T-helper 2 cell treated with Interferon-gamma antibody and Interleukin-4, amounts not matched to agents 5 μg/mL and 100 μg/mL, for 36 hours (primary cell): ENCODE measurements around the gene ANKRD13D.

ENCODE experiments used
- DNase-seq: peaks from one replicate; pipeline ENCODE4 v3.0.0; 2021; ENCODE audit warnings: low spot score
- H3K27ac Mint-ChIP-seq: one replicate; pipeline ENCODE4 v1.8.0; 2021; ENCODE audit warnings: mild to moderate bottlenecking, mixed read lengths
- H3K27me3 Mint-ChIP-seq: one replicate; pipeline ENCODE4 v1.8.0; 2021; ENCODE audit warnings: low read depth, mixed read lengths
- H3K36me3 Mint-ChIP-seq: one replicate; pipeline ENCODE4 v1.8.0; 2021; ENCODE audit warnings: low read depth, mixed read lengths
- H3K4me1 Mint-ChIP-seq: one replicate; pipeline ENCODE4 v1.8.0; 2021; ENCODE audit warnings: low read depth, mixed read lengths
- H3K4me3 Mint-ChIP-seq: one replicate; pipeline ENCODE4 v1.8.0; 2022; ENCODE audit warnings: mild to moderate bottlenecking, moderate library complexity, mixed read lengths
- H3K9me3 Mint-ChIP-seq: one replicate; pipeline ENCODE4 v1.8.0; 2021; ENCODE audit warnings: mixed read lengths

The ANKRD13D gene

GRCh38 chr11:67274768-67275605 lies 14.1 kb upstream of the ANKRD13D start:
- Mint-ChIP-seq H3K9me3 (no peaks in the 10 kb centered on the region), H3K4me3 (peak overlapping the region; percentile 98), H3K27ac (peak overlapping the region; percentile 89), H3K4me1 (peaks cover 64% of the 10 kb centered on the region), H3K27me3 (no peaks in the 10 kb centered on the region), H3K36me3 (peaks cover 67% of the 10 kb centered on the region)
- no peak for DNase-seq

GRCh38 chr11:67275606-67276409 lies 13.3 kb upstream of the ANKRD13D start:
- Mint-ChIP-seq H3K27ac (peak overlapping the region; percentile 89), H3K36me3 (peaks cover 67% of the 10 kb centered on the region), H3K4me1 (peaks cover 58% of the 10 kb centered on the region), H3K27me3 (no peaks in the 10 kb centered on the region), H3K4me3 (peak overlapping the region; percentile 81), H3K9me3 (no peaks in the 10 kb centered on the region)
- no peak for DNase-seq

- H3K27me3 Mint-ChIP-seq, result no peaks in the 10 kb centered on the region
- peak overlapping the region; percentile 81 for H3K4me3 Mint-ChIP-seq
- peaks cover 59% of the 10 kb centered on the region for H3K36me3 Mint-ChIP-seq
- H3K4me1 Mint-ChIP-seq, result peaks cover 48% of the 10 kb centered on the region
- DNase-seq, result peak; percentile 69
- no peaks in the 10 kb centered on the region for H3K9me3 Mint-ChIP-seq
- H3K27ac Mint-ChIP-seq, result peak overlapping the region; percentile 89
Measured at GRCh38 chr11:67276781-67277230, 12.3 kb upstream of the ANKRD13D start.

- peak overlapping the region; percentile 89 for H3K27ac Mint-ChIP-seq
- H3K4me1 Mint-ChIP-seq, result peaks cover 43% of the 10 kb centered on the region
- H3K4me3 Mint-ChIP-seq, result peak overlapping the region; percentile 81
- peaks cover 58% of the 10 kb centered on the region for H3K36me3 Mint-ChIP-seq
- DNase-seq, result peak; percentile 90
- no peaks in the 10 kb centered on the region for H3K9me3 Mint-ChIP-seq
- H3K27me3 Mint-ChIP-seq, result no peaks in the 10 kb centered on the region
Measured at GRCh38 chr11:67277231-67277961, 11.7 kb upstream of the ANKRD13D start.

GRCh38 chr11:67278135-67278938 lies 10.8 kb upstream of the ANKRD13D start:
- Mint-ChIP-seq H3K4me3 (peak overlapping the region; percentile 81), H3K36me3 (peaks cover 59% of the 10 kb centered on the region), H3K4me1 (peaks cover 40% of the 10 kb centered on the region), H3K27ac (peak overlapping the region; percentile 89), H3K27me3 (no peaks in the 10 kb centered on the region), H3K9me3 (no peaks in the 10 kb centered on the region)
- no peak for DNase-seq

GRCh38 chr11:67278939-67279588 lies 10.0 kb upstream of the ANKRD13D start:
- peak overlapping the region; percentile 89 for H3K27ac Mint-ChIP-seq
- H3K4me1 Mint-ChIP-seq, result peaks cover 44% of the 10 kb centered on the region
- H3K27me3 Mint-ChIP-seq, result no peaks in the 10 kb centered on the region
- DNase-seq, result no peak
- peaks cover 65% of the 10 kb centered on the region for H3K36me3 Mint-ChIP-seq
- H3K4me3 Mint-ChIP-seq, result peak overlapping the region; percentile 81
- H3K9me3 Mint-ChIP-seq, result no peaks in the 10 kb centered on the region

GRCh38 chr11:67279589-67280340 lies 9.3 kb upstream of the ANKRD13D start:
- peak overlapping the region; percentile 81 for H3K4me3 Mint-ChIP-seq
- H3K9me3 Mint-ChIP-seq, result no peaks in the 10 kb centered on the region
- H3K4me1 Mint-ChIP-seq, result peaks cover 43% of the 10 kb centered on the region
- H3K27ac Mint-ChIP-seq, result peak overlapping the region; percentile 89
- no peaks in the 10 kb centered on the region for H3K27me3 Mint-ChIP-seq
- no peak for DNase-seq
- peaks cover 69% of the 10 kb centered on the region for H3K36me3 Mint-ChIP-seq

GRCh38 chr11:67280341-67280787 lies 8.7 kb upstream of the ANKRD13D start:
- DNase-seq, result no peak
- peaks cover 39% of the 10 kb centered on the region for H3K4me1 Mint-ChIP-seq
- H3K36me3 Mint-ChIP-seq, result peaks cover 71% of the 10 kb centered on the region
- H3K27ac Mint-ChIP-seq, result peak overlapping the region; percentile 76
- H3K9me3 Mint-ChIP-seq, result no peaks in the 10 kb centered on the region
- H3K27me3 Mint-ChIP-seq, result no peaks in the 10 kb centered on the region
- H3K4me3 Mint-ChIP-seq, result peak overlapping the region; percentile 2

- peaks cover 65% of the 10 kb centered on the region for H3K36me3 Mint-ChIP-seq
Measured at GRCh38 chr11:67280788-67281551, 8.1 kb upstream of the ANKRD13D start.

GRCh38 chr11:67281552-67282150 lies 7.5 kb upstream of the ANKRD13D start:
- H3K9me3 Mint-ChIP-seq, result no peaks in the 10 kb centered on the region
- no peak for DNase-seq
- peak overlapping the region; percentile 65 for H3K27ac Mint-ChIP-seq
- H3K4me3 Mint-ChIP-seq, result no peak overlapping the region
- H3K36me3 Mint-ChIP-seq, result peaks cover 65% of the 10 kb centered on the region
- H3K27me3 Mint-ChIP-seq, result no peaks in the 10 kb centered on the region
- H3K4me1 Mint-ChIP-seq, result peaks cover 31% of the 10 kb centered on the region

More at GRCh38 chr11:67280788-67281551, 8.1 kb upstream of the ANKRD13D start:
- Mint-ChIP-seq H3K27me3 (no peaks in the 10 kb centered on the region), H3K27ac (no peak overlapping the region), H3K9me3 (no peaks in the 10 kb centered on the region), H3K4me3 (no peak overlapping the region), H3K4me1 (peaks cover 34% of the 10 kb centered on the region)
- no peak for DNase-seq

- no peak overlapping the region for H3K4me3 Mint-ChIP-seq
- H3K36me3 Mint-ChIP-seq, result peaks cover 67% of the 10 kb centered on the region
- peaks cover 35% of the 10 kb centered on the region for H3K4me1 Mint-ChIP-seq
- no peaks in the 10 kb centered on the region for H3K27me3 Mint-ChIP-seq
- DNase-seq, result no peak
- peak overlapping the region; percentile 65 for H3K27ac Mint-ChIP-seq
- no peaks in the 10 kb centered on the region for H3K9me3 Mint-ChIP-seq
Measured at GRCh38 chr11:67282155-67282875, 6.8 kb upstream of the ANKRD13D start.
